CD4-positive, alpha-beta T cell (primary cell): ENCODE data around the gene PI4KA. TPM values are rescaled to one million over a fixed set of nuclear protein-coding genes. Genes with fewer than 3 reads are reported as not detected.

Source experiments
- ATAC-seq: fragments of 200-7000 bp; cut with Tn5 transposase; one replicate; pipeline ENCODE4 v1.10.0; 2022; ENCODE audit warnings: mild to moderate bottlenecking; ENCODE audit not compliant: poor library complexity
- CTCF ChIA-PET: fragments of 350-600 bp; sonication (Branson Sonifier 250); formaldehyde crosslinking; loops from one replicate; lab custom pipeline; 2021; ENCODE audit warnings: antibody characterized with exemption, inconsistent platforms; lab: Charles Lee
- POLR2A ChIA-PET: fragments of 350-600 bp; sonication (Branson Sonifier 250); formaldehyde crosslinking; loops from one replicate; lab custom pipeline; 2021; ENCODE audit warnings: antibody characterized with exemption, inconsistent platforms; lab: Charles Lee
- DNase-seq, 14 experiments: peaks; one replicate each; pipeline ENCODE4 v3.0.0-alpha.2; 2013 to 2020; ENCODE audit warnings: mixed read lengths in 2 of 14
- H3K27ac ChIP-seq, 2 donors: one replicate each; pipeline versions ENCODE4 v1.5.1 to v1.7.0; 2013; ENCODE audit warnings: low read length in 2 of 2, low read depth in 1 of 2, mild to moderate bottlenecking in 1 of 2
- H3K27me3 ChIP-seq, 2 experiments: 1 replicate in 1 of 2; 2 replicates in 1 of 2; pipeline versions ENCODE4 v1.6.1 to v1.7.0; 2013; ENCODE audit warnings: low read length in 2 of 2, control low read depth in 1 of 2, mild to moderate bottlenecking in 1 of 2, moderate library complexity in 1 of 2; ENCODE audit not compliant: insufficient read depth in 2 of 2, control insufficient read depth in 1 of 2
- H3K36me3 ChIP-seq: one replicate; pipeline ENCODE4 v1.6.1; 2013; ENCODE audit warnings: low read length, control low read depth; ENCODE audit not compliant: insufficient read depth
- H3K4me1 ChIP-seq: one replicate; pipeline ENCODE4 v1.6.1; 2013; ENCODE audit warnings: low read length, control low read depth; ENCODE audit not compliant: insufficient read depth
- H3K4me3 ChIP-seq: one replicate; pipeline ENCODE4 v1.5.1; 2013; ENCODE audit warnings: mild to moderate bottlenecking, low read length, moderate library complexity
- H3K9me3 ChIP-seq, 2 experiments: 1 replicate in 1 of 2; 2 replicates in 1 of 2; pipeline versions ENCODE4 v1.6.1 to v1.7.0; 2013; ENCODE audit warnings: low read length in 2 of 2, mild to moderate bottlenecking in 2 of 2, control low read depth in 1 of 2, moderate library complexity in 1 of 2; ENCODE audit not compliant: control insufficient read depth in 1 of 2, insufficient read depth in 1 of 2
- H3K27ac Mint-ChIP-seq: one replicate; pipeline ENCODE4 v1.8.0; 2020; ENCODE audit warnings: mixed read lengths
- H3K27me3 Mint-ChIP-seq: one replicate; pipeline ENCODE4 v1.8.0; 2021; ENCODE audit warnings: mixed read lengths
- H3K36me3 Mint-ChIP-seq: one replicate; pipeline ENCODE4 v1.8.0; 2021; ENCODE audit warnings: low read depth, mixed read lengths
- H3K4me1 Mint-ChIP-seq: one replicate; pipeline ENCODE4 v1.8.0; 2021; ENCODE audit warnings: low read depth, mixed read lengths
- H3K4me3 Mint-ChIP-seq: one replicate; pipeline ENCODE4 v1.8.0; 2020; ENCODE audit warnings: mild to moderate bottlenecking, mixed read lengths
- H3K9me3 Mint-ChIP-seq: one replicate; pipeline ENCODE4 v1.8.0; 2020; ENCODE audit warnings: mixed read lengths
- intact Hi-C, 2 experiments: fragments of 100-400 bp; cut with DNase I in 1 of 2; cut with micrococcal nuclease in 1 of 2; formaldehyde crosslinking; loops; one replicate each; pipeline versions ENCODE4 v1.15.1 to v1.9.0; 2023 to 2025; cut with DNase I, micrococcal nuclease
- total RNA-seq, 174 experiments: library from RNA in 2 of 174; stranded (reverse) in 2 of 174; gene quantifications; one replicate each; pipeline ENCODE4 v1.2.3 and lab custom pipeline; 2021 to 2026
- TF ChIP-seq, protein P1 (sequence below): fragments of 200-600 bp; IDR thresholded peaks from one replicate; pipeline ENCODE4 v1.8.0; 2022; ENCODE audit warnings: antibody characterized with exemption, mild to moderate bottlenecking

The PI4KA gene
- total RNA-seq, 2 experiments from 2014 or later = 137 to 146 TPM

DNA sequence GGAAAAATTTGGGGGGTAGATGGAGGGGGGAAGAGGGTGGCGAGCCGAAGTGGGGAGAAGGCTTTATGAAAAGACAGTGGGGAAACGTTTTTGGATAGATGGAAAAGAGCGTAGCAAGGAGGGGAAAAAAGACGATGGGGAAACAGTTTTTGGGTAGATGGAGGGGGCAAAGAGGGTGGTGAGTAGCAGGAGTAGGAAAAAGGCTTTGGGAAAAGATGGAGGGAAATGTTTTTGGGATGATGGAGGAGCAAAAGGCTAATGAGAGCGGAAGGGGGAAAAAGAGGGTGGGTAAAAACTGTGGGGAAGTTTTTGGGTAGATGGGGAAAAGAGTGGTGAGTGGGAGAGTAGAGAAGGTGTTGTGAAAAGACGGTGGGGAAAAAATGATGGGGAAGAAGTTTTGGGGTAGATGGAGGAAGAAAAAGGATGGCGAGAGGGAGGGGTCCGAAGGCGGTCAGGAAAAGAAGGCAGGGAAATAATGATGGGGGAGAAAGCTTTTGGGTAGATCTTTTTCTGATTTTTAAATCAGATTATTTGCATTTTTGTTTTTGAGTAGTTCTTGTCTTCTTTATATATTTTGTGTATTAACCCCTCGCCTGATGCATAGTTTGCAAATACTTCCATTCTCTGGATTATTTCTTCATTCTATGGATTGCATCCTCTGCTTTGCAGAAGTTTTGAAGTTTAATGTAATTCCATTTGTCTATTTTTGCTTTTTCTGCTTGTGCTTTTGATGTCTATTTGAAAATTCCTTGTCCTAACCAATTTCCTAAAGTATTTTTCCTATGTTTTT is 200.0 kb downstream of the PI4KA start:
- Histone ChIP-seq H3K4me3 (no peak overlapping the region), H3K27ac (no peak overlapping the region), H3K4me1 (no peaks in the 10 kb centered on the region), H3K27me3 (peaks cover 0 to 4% of the 10 kb centered on the region in 2 experiments), H3K36me3 (no peaks in the 10 kb centered on the region), H3K9me3 (peaks cover 7 to 10% of the 10 kb centered on the region in 2 experiments)
- H3K27me3 Mint-ChIP-seq = peaks cover 9% of the 10 kb centered on the region
- H3K4me3 Mint-ChIP-seq = no peak overlapping the region
- intact Hi-C loops = no loop called here
- no peaks in the 10 kb centered on the region for H3K4me1 Mint-ChIP-seq
- ChIA-PET POLR2A (no interaction called here), CTCF (no interaction called here)
- no peak overlapping the region for H3K27ac Mint-ChIP-seq
- ATAC-seq = no peak
- no peaks in the 10 kb centered on the region for H3K36me3 Mint-ChIP-seq
- TF ChIP-seq, protein P1, sequence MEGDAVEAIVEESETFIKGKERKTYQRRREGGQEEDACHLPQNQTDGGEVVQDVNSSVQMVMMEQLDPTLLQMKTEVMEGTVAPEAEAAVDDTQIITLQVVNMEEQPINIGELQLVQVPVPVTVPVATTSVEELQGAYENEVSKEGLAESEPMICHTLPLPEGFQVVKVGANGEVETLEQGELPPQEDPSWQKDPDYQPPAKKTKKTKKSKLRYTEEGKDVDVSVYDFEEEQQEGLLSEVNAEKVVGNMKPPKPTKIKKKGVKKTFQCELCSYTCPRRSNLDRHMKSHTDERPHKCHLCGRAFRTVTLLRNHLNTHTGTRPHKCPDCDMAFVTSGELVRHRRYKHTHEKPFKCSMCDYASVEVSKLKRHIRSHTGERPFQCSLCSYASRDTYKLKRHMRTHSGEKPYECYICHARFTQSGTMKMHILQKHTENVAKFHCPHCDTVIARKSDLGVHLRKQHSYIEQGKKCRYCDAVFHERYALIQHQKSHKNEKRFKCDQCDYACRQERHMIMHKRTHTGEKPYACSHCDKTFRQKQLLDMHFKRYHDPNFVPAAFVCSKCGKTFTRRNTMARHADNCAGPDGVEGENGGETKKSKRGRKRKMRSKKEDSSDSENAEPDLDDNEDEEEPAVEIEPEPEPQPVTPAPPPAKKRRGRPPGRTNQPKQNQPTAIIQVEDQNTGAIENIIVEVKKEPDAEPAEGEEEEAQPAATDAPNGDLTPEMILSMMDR = no peak
- H3K9me3 Mint-ChIP-seq = peaks cover 5% of the 10 kb centered on the region
- DNase-seq = no peak

DNA sequence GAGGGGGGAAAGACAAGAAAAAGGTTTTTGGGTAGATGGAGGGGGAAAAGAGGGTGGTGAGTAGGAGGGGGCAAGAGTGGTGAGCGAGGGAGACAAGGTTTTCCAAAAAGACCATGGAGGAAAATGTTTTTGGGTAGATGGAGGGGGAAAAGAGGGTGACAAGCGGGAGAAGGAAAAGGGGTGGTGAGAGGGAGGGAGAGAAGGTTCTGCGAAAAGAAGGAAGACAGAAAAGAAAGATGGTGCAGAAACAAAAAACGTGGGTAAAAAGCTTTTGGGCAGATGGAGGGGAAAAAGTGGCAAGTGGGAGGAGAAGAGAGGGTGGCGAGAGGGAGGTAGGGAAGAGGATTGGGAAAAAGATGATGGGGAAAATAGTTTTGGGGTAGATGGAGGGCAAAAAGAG is 200.6 kb downstream of the PI4KA start:
- no peak for DNase-seq
- Histone ChIP-seq H3K27me3 (peaks cover 0 to 2% of the 10 kb centered on the region in 2 experiments), H3K36me3 (no peaks in the 10 kb centered on the region), H3K9me3 (peaks cover 3 to 5% of the 10 kb centered on the region in 2 experiments), H3K4me3 (no peak overlapping the region), H3K4me1 (no peaks in the 10 kb centered on the region), H3K27ac (no peak overlapping the region)
- ChIA-PET CTCF (no interaction called here), POLR2A (no interaction called here)
- Mint-ChIP-seq H3K27ac (no peak overlapping the region), H3K27me3 (peaks cover 2% of the 10 kb centered on the region), H3K9me3 (peaks cover under 1% of the 10 kb centered on the region), H3K36me3 (no peaks in the 10 kb centered on the region), H3K4me1 (no peaks in the 10 kb centered on the region), H3K4me3 (no peak overlapping the region)
- no peak for ATAC-seq
- intact Hi-C loops = no loop called here
- TF ChIP-seq, protein P1 = no peak

Other genes with a start within 250 kb of the PI4KA start
- gene SERPIND1, start 84.7 kb downstream of the PI4KA start, total RNA-seq = not detected
- 10 to 100 TPM; 13.7 to 15.1 TPM for gene SNAP29, start 196 bp upstream of the PI4KA start, total RNA-seq
- gene CRKL, start 58.6 kb upstream of the PI4KA start, total RNA-seq = 10 to 100 TPM; 41.9 to 43.5 TPM
- gene AIFM3, start 108.4 kb upstream of the PI4KA start, total RNA-seq = under 1 TPM; 0.34 to 0.41 TPM
- gene LZTR1, start 123.5 kb upstream of the PI4KA start, total RNA-seq = 10 to 100 TPM; 48.4 to 51.3 TPM
- gene THAP7, start 143.3 kb upstream of the PI4KA start, total RNA-seq = 10 to 100 TPM; 82.7 to 84.0 TPM
- gene P2RX6, start 156.4 kb upstream of the PI4KA start, total RNA-seq = under 1 TPM; 0.14 to 0.69 TPM
- gene SLC7A4, start 173.8 kb upstream of the PI4KA start, total RNA-seq = not detected
- not detected for gene LRRC74B, start 187.1 kb upstream of the PI4KA start, total RNA-seq